IMR-90 (cell line): ENCODE measurements around the gene RERE. TPM values are rescaled to one million over a fixed set of nuclear protein-coding genes. Genes with fewer than 3 reads are reported as not detected.
A peak's percentile ranks its signal among the peaks of the same experiment; 100 is the strongest.

ENCODE experiments used
- ATAC-seq: fragments of 200-7000 bp; cut with Tn5 transposase; 2 replicates; pipeline ENCODE4 v1.9.1; 2020; ENCODE audit warnings: low read depth, mild to moderate bottlenecking, moderate library complexity
- BruUV-seq: library from RNA; stranded (reverse); fragments of 400-500 nt; replicated peaks from 2 replicates; lab custom pipeline; 2021; lab: Mats Ljungman, UMichigan
- CTCF ChIA-PET: fragments of 300-600 bp; formaldehyde crosslinking; extraction: SDS; loops from one replicate; lab custom pipeline; 2021; ENCODE audit warnings: antibody characterized with exemption; lab: Yijun Ruan, JAX
- POLR2A ChIA-PET: fragments of 300-600 bp; sonication (Branson Sonifier 250); formaldehyde crosslinking; loops from one replicate; lab custom pipeline; 2022; ENCODE audit warnings: antibody characterized with exemption; ENCODE audit not compliant: unreplicated experiment; lab: Charles Lee
- DNase-seq: peaks from one replicate; pipeline ENCODE4 v3.0.0; 2013
- H2AFZ ChIP-seq: replicated peaks from 2 replicates; pipeline ENCODE3; 2013; ENCODE audit warnings: low read length, mild to moderate bottlenecking; ENCODE audit not compliant: poor library complexity
- H2AK5ac ChIP-seq: 2 replicates; pipeline ENCODE4 v1.6.1; 2013; ENCODE audit warnings: low read depth, low read length, inconsistent platforms
- H2AK9ac ChIP-seq: replicated peaks from 2 replicates; pipeline ENCODE3; 2013; ENCODE audit warnings: mild to moderate bottlenecking, low read depth, low read length, moderate library complexity; ENCODE audit not compliant: poor library complexity
- H2BK120ac ChIP-seq: 2 replicates; pipeline ENCODE4 v1.6.1; 2013; ENCODE audit warnings: low read depth, low read length, inconsistent platforms
- H2BK15ac ChIP-seq: 3 replicates; pipeline ENCODE4 v1.6.1; 2013; ENCODE audit warnings: low read depth, low read length, inconsistent platforms
- H2BK20ac ChIP-seq: 2 replicates; pipeline ENCODE4 v1.6.1; 2013; ENCODE audit warnings: low read depth, mild to moderate bottlenecking, inconsistent platforms, low read length, moderate library complexity
- H2BK5ac ChIP-seq: 2 replicates; pipeline ENCODE4 v1.6.1; 2013; ENCODE audit warnings: mild to moderate bottlenecking, low read depth, low read length, inconsistent platforms; ENCODE audit not compliant: poor library complexity, severe bottlenecking
- H3K14ac ChIP-seq: replicated peaks from 2 replicates; pipeline ENCODE4 v1.6.1; 2013; ENCODE audit warnings: low read depth, low read length, inconsistent platforms
- H3K18ac ChIP-seq: 2 replicates; pipeline ENCODE4 v1.6.1; 2013; ENCODE audit warnings: low read depth, low read length, control low read depth
- H3K23ac ChIP-seq: 2 replicates; pipeline ENCODE4 v1.6.1; 2013; ENCODE audit warnings: low read depth, low read length, inconsistent platforms
- H3K27ac ChIP-seq: 2 replicates; pipeline ENCODE4 v1.5.1; 2013; ENCODE audit warnings: mild to moderate bottlenecking, control low read depth, low read length; ENCODE audit not compliant: insufficient read depth
- H3K27me3 ChIP-seq: 2 replicates; pipeline ENCODE4 v1.6.1; 2013; ENCODE audit warnings: low read length; ENCODE audit not compliant: control insufficient read depth, insufficient read depth
- H3K36me3 ChIP-seq: 2 replicates; pipeline ENCODE4 v1.6.1; 2013; ENCODE audit warnings: low read length, mixed read lengths; ENCODE audit not compliant: control insufficient read depth, insufficient read depth
- H3K4ac ChIP-seq: 2 replicates; pipeline ENCODE4 v1.6.1; 2013; ENCODE audit warnings: low read depth, low read length, inconsistent platforms
- H3K4me1 ChIP-seq: 2 replicates; pipeline ENCODE4 v1.6.1; 2013; ENCODE audit warnings: low read length, mixed read lengths; ENCODE audit not compliant: control insufficient read depth, insufficient read depth
- H3K4me2 ChIP-seq: 2 replicates; pipeline ENCODE4 v1.6.1; 2013; ENCODE audit warnings: low read depth, mild to moderate bottlenecking, control low read depth, low read length, moderate library complexity
- H3K4me3 ChIP-seq: 2 replicates; pipeline ENCODE4 v1.5.1; 2013; ENCODE audit warnings: low read depth, mild to moderate bottlenecking, control low read depth, low read length, moderate library complexity; ENCODE audit not compliant: insufficient read depth
- H3K56ac ChIP-seq: 2 replicates; pipeline ENCODE4 v1.6.1; 2013; ENCODE audit warnings: low read length, inconsistent platforms; ENCODE audit not compliant: insufficient read depth; ENCODE audit errors: extremely low read depth
- H3K79me1 ChIP-seq, 2 experiments: 2 replicates each; pipeline ENCODE4 v1.6.1; 2013; ENCODE audit warnings: low read length in 2 of 2, inconsistent platforms in 1 of 2, low read depth in 1 of 2
- H3K9ac ChIP-seq: 2 replicates; pipeline ENCODE4 v1.6.1; 2013; ENCODE audit warnings: low read depth, low read length, control low read depth
- H3K9me1 ChIP-seq: 2 replicates; pipeline ENCODE4 v1.6.1; 2013; ENCODE audit warnings: low read length, inconsistent platforms; ENCODE audit not compliant: insufficient read depth
- H3K9me3 ChIP-seq: 2 replicates; pipeline ENCODE4 v1.6.1; 2013; ENCODE audit warnings: low read length; ENCODE audit not compliant: control insufficient read depth, insufficient read depth
- H4K20me1 ChIP-seq: 2 replicates; pipeline ENCODE4 v1.6.1; 2013; ENCODE audit warnings: low read length, inconsistent platforms; ENCODE audit not compliant: insufficient read depth
- H4K5ac ChIP-seq: 2 replicates; pipeline ENCODE4 v1.6.1; 2013; ENCODE audit warnings: mild to moderate bottlenecking, low read depth, low read length, control low read depth
- H4K8ac ChIP-seq, 2 experiments: 2 replicates each; pipeline ENCODE4 v1.6.1; 2013; ENCODE audit warnings: low read depth in 2 of 2, low read length in 2 of 2, control low read depth in 1 of 2, inconsistent platforms in 1 of 2
- H4K91ac ChIP-seq: 2 replicates; pipeline ENCODE4 v1.6.1; 2013; ENCODE audit warnings: low read depth, low read length, inconsistent platforms; ENCODE audit not compliant: insufficient read depth
- BHLHE40 ChIP-seq: fragments of 150-350 bp; IDR thresholded peaks from 2 replicates; pipeline ENCODE4 v1.6.1; 2016; ENCODE audit warnings: mild to moderate bottlenecking, low read depth, low read length
- CEBPB ChIP-seq: IDR thresholded peaks from 2 replicates; pipeline ENCODE4 v1.6.1; 2012; ENCODE audit warnings: low read depth, low read length, improper control_type of control experiment
- CHD1 ChIP-seq: IDR thresholded peaks from 2 replicates; pipeline ENCODE4 v1.6.1; 2012; ENCODE audit warnings: low read depth, low read length, improper control_type of control experiment
- ELK1 ChIP-seq: fragments of 150-350 bp; IDR thresholded peaks from 2 replicates; pipeline ENCODE4 v1.6.1; 2016; ENCODE audit warnings: low read depth, mild to moderate bottlenecking, low read length, moderate library complexity, borderline replicate concordance
- MAZ ChIP-seq: IDR thresholded peaks from 2 replicates; pipeline ENCODE4 v1.6.1; 2012; ENCODE audit warnings: low read depth, mild to moderate bottlenecking, low read length, improper control_type of control experiment, moderate library complexity, borderline replicate concordance
- MXI1 ChIP-seq: IDR thresholded peaks from 2 replicates; pipeline ENCODE4 v1.6.1; 2012; ENCODE audit warnings: low read depth, mild to moderate bottlenecking, low read length, moderate library complexity, borderline replicate concordance
- NFE2L2 ChIP-seq: fragments of 150-350 bp; IDR thresholded peaks from 2 replicates; pipeline ENCODE4 v1.6.1; 2016; ENCODE audit warnings: low read depth, mild to moderate bottlenecking, low read length
- RCOR1 ChIP-seq: IDR thresholded peaks from 2 replicates; pipeline ENCODE4 v1.6.1; 2012; ENCODE audit warnings: mild to moderate bottlenecking, low read length, improper control_type of control experiment; ENCODE audit not compliant: insufficient replicate concordance
- RFX5 ChIP-seq: IDR thresholded peaks from 2 replicates; pipeline ENCODE4 v1.8.0; 2012; ENCODE audit warnings: low read depth, mild to moderate bottlenecking, low read length, moderate library complexity
- SMC3 ChIP-seq: fragments of 150-350 bp; IDR thresholded peaks from 2 replicates; pipeline ENCODE4 v1.6.1; 2016; ENCODE audit warnings: low read depth, mild to moderate bottlenecking, antibody characterized with exemption, low read length, moderate library complexity
- USF2 ChIP-seq: fragments of 150-350 bp; IDR thresholded peaks from 2 replicates; pipeline ENCODE4 v1.6.1; 2017; ENCODE audit warnings: mild to moderate bottlenecking, antibody characterized with exemption, low read length, low read depth
- WGBS, 2 experiments: methylation state at CpG; one replicate each; pipeline versions ENCODE4 v1.1.5 to v1.1.7; 2013; ENCODE audit warnings: missing lambda C conversion rate in 2 of 2; ENCODE audit not compliant: insufficient read length in 1 of 2; ENCODE audit errors: extremely low coverage in 2 of 2; 5-methylcytosine and 5-hydroxymethylcytosine counted together
- dilution Hi-C: fragments of 300-500 bp; cut with HindIII; formaldehyde crosslinking; loops from one replicate; pipeline ENCODE4 v1.14.3; 2018; ENCODE audit warnings: low sequenced_read_pairs; ENCODE audit not compliant: unreplicated experiment
- in situ Hi-C: fragments of 300-500 bp; cut with MboI; formaldehyde crosslinking; loops from 3 replicates; pipeline ENCODE4 v1.14.3; 2019; ENCODE audit warnings: low sequenced_read_pairs, inconsistent platforms, mixed read lengths
- intact Hi-C: fragments of 100-400 bp; cut with micrococcal nuclease; formaldehyde crosslinking; loops from 2 replicates; pipeline ENCODE4 v1.10.0; 2022
- polyA plus RNA-seq, 3 experiments: library from polyadenylated mRNA; depleted of rRNA; stranded (reverse); fragments of >200 nt; gene quantifications; 2 replicates each; pipeline ENCODE4 v1.2.3, GENCODE V29; 2012; ENCODE audit warnings: low replicate concordance in 1 of 3
- total RNA-seq: library from RNA; depleted of rRNA; stranded (reverse); fragments of >200 nt; gene quantifications from 2 replicates; pipeline ENCODE4 v1.2.3, GENCODE V29; 2012
- TF ChIP-seq, protein P1 (sequence below): conservative IDR thresholded peaks from 2 replicates; pipeline ENCODE4 v1.5.1; 2012; ENCODE audit warnings: mild to moderate bottlenecking, low read depth, low read length, improper control_type of control experiment

The RERE gene
- total and polyA plus RNA-seq, 2 of the 4 experiments (the other 2 are of a cell fraction), result 11.5 to 25.1 TPM

GRCh38 chr1:8365661-8366362 is 451.6 kb downstream of the RERE start:
- H3K9me1 ChIP-seq, result peaks cover 40% of the 10 kb centered on the region
- no peaks in the 10 kb centered on the region for H3K9me3 ChIP-seq
- peak overlapping the region; percentile 32; the same call in 1 of the 3 replicates for H2BK15ac ChIP-seq
- H2BK120ac ChIP-seq, result no peak overlapping the region
- intact Hi-C loops (no loop called here), dilution Hi-C loops (no loop called here), in situ Hi-C loops (no loop called here)
- no peak overlapping the region; the same call in 1 of the 2 replicates for H3K23ac ChIP-seq
- peak overlapping the region; percentile 26; the same call in 1 of the 2 replicates for H3K14ac ChIP-seq
- ATAC-seq (no peak), DNase-seq (no peak)
- POLR2A ChIA-PET, result no interaction called here
- peaks cover 24% of the 10 kb centered on the region for H3K4me1 ChIP-seq
- H3K36me3 ChIP-seq, result peaks cover 72% of the 10 kb centered on the region
- H3K79me1 ChIP-seq, result peaks cover 60 to 89% of the 10 kb centered on the region in 2 experiments
- H3K9ac ChIP-seq, result no peak overlapping the region
- no peak overlapping the region for H2AFZ ChIP-seq
- peaks cover 77% of the 10 kb centered on the region for H4K20me1 ChIP-seq
- no peak overlapping the region for H2BK20ac ChIP-seq
- no peak overlapping the region for H4K91ac ChIP-seq
- H3K4me3 ChIP-seq, result no peak overlapping the region
- H3K27me3 ChIP-seq, result no peaks in the 10 kb centered on the region
- BruUV-seq, result no TSS peak
- no peak overlapping the region for H2AK5ac ChIP-seq
- TF ChIP-seq ELK1 (no peak), BHLHE40 (no peak), USF2 (no peak), NFE2L2 (no peak), MXI1 (no peak), RCOR1 (no peak), MAZ (no peak), CEBPB (no peak), CHD1 (no peak), RFX5 (no peak), SMC3 (no peak)
- TF ChIP-seq, protein P1, sequence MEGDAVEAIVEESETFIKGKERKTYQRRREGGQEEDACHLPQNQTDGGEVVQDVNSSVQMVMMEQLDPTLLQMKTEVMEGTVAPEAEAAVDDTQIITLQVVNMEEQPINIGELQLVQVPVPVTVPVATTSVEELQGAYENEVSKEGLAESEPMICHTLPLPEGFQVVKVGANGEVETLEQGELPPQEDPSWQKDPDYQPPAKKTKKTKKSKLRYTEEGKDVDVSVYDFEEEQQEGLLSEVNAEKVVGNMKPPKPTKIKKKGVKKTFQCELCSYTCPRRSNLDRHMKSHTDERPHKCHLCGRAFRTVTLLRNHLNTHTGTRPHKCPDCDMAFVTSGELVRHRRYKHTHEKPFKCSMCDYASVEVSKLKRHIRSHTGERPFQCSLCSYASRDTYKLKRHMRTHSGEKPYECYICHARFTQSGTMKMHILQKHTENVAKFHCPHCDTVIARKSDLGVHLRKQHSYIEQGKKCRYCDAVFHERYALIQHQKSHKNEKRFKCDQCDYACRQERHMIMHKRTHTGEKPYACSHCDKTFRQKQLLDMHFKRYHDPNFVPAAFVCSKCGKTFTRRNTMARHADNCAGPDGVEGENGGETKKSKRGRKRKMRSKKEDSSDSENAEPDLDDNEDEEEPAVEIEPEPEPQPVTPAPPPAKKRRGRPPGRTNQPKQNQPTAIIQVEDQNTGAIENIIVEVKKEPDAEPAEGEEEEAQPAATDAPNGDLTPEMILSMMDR, result no peak
- H2BK5ac ChIP-seq, result no peak overlapping the region
- no peak overlapping the region for H3K4me2 ChIP-seq
- no peak overlapping the region for H3K4ac ChIP-seq
- H4K8ac ChIP-seq, result no peak overlapping the region
- CTCF ChIA-PET, result interaction anchor here (0.6 kb wide), 1 partner anchor 361 kb away, joined by 3 read pairs; no protein-coding TSS in a partner anchor
- no peak overlapping the region for H3K27ac ChIP-seq
- H3K18ac ChIP-seq, result no peak overlapping the region
- no peak overlapping the region for H2AK9ac ChIP-seq
- no peak overlapping the region for H3K56ac ChIP-seq
- WGBS, 2 experiments, result 85% methylated on average over 2 of the region's 24 CpGs; no CpG with 5 or more reads in 1 of the 2 experiments
- H4K5ac ChIP-seq, result no peak overlapping the region
